HEK293 (cell line): ENCODE data around the gene NPHS2.

ENCODE experiments used
- GLIS2 ChIP-seq: fragments of 450-650 bp; formaldehyde crosslinking; IDR thresholded peaks from 2 replicates; pipeline ENCODE4 v1.5.1; 2016; ENCODE audit warnings: missing biosample characterization, missing genetic modification characterization
- MYNN ChIP-seq: fragments of 450-650 bp; formaldehyde crosslinking; IDR thresholded peaks from 2 replicates; pipeline ENCODE4 v1.5.1; 2016; ENCODE audit warnings: missing biosample characterization, missing genetic modification characterization, borderline replicate concordance
- RBAK ChIP-seq: fragments of 450-650 bp; formaldehyde crosslinking; IDR thresholded peaks from 2 replicates; pipeline ENCODE4 v1.5.1; 2016; ENCODE audit warnings: missing biosample characterization, missing genetic modification characterization
- ZBTB17 ChIP-seq: fragments of 450-650 bp; formaldehyde crosslinking; IDR thresholded peaks from 2 replicates; pipeline ENCODE4 v1.5.1; 2016; ENCODE audit warnings: missing biosample characterization, missing genetic modification characterization
- ZBTB21 ChIP-seq: fragments of 450-650 bp; formaldehyde crosslinking; IDR thresholded peaks from 2 replicates; pipeline ENCODE4 v1.5.1; 2017; ENCODE audit warnings: missing biosample characterization, missing genetic modification characterization
- ZBTB8A ChIP-seq: fragments of 450-650 bp; formaldehyde crosslinking; IDR thresholded peaks from 2 replicates; pipeline ENCODE4 v1.5.1; 2016; ENCODE audit warnings: missing biosample characterization, missing genetic modification characterization
- ZNF133 ChIP-seq: fragments of 450-650 bp; formaldehyde crosslinking; IDR thresholded peaks from 2 replicates; pipeline ENCODE4 v1.5.1; 2016; ENCODE audit warnings: missing biosample characterization, missing genetic modification characterization
- ZNF24 ChIP-seq: fragments of 450-650 bp; formaldehyde crosslinking; IDR thresholded peaks from 2 replicates; pipeline ENCODE4 v1.5.1; 2016; ENCODE audit warnings: missing biosample characterization, missing genetic modification characterization
- ZNF302 ChIP-seq: fragments of 450-650 bp; formaldehyde crosslinking; IDR thresholded peaks from 2 replicates; pipeline ENCODE4 v1.5.1; 2016; ENCODE audit warnings: missing biosample characterization, missing genetic modification characterization, low read depth
- ZNF423 ChIP-seq: fragments of 450-650 bp; formaldehyde crosslinking; IDR thresholded peaks from 2 replicates; pipeline ENCODE4 v1.5.1; 2016; ENCODE audit warnings: missing biosample characterization, missing genetic modification characterization
- ZNF433 ChIP-seq: fragments of 450-650 bp; formaldehyde crosslinking; IDR thresholded peaks from 2 replicates; pipeline ENCODE4 v1.5.1; 2016; ENCODE audit warnings: missing biosample characterization, missing genetic modification characterization, low read depth
- ZNF624 ChIP-seq: fragments of 450-650 bp; formaldehyde crosslinking; IDR thresholded peaks from 2 replicates; pipeline ENCODE4 v1.5.1; 2017; ENCODE audit warnings: missing biosample characterization, missing genetic modification characterization
- ZNF785 ChIP-seq: fragments of 450-650 bp; formaldehyde crosslinking; IDR thresholded peaks from 2 replicates; pipeline ENCODE4 v1.5.1; 2016; ENCODE audit warnings: missing biosample characterization, missing genetic modification characterization
- TF ChIP-seq, protein P1 (sequence below): fragments of 450-650 bp; formaldehyde crosslinking; IDR thresholded peaks from 2 replicates; pipeline ENCODE4 v1.5.1; 2016; ENCODE audit warnings: missing biosample characterization, missing genetic modification characterization
- TF ChIP-seq, protein P2 (sequence below): fragments of 450-650 bp; formaldehyde crosslinking; IDR thresholded peaks from 2 replicates; pipeline ENCODE4 v1.5.1; 2016; ENCODE audit warnings: missing biosample characterization, missing genetic modification characterization
- TF ChIP-seq, protein P3 (sequence below): fragments of 450-650 bp; formaldehyde crosslinking; IDR thresholded peaks from 2 replicates; pipeline ENCODE4 v1.5.1; 2016; ENCODE audit warnings: missing biosample characterization, missing genetic modification characterization
- TF ChIP-seq, protein P4 (sequence below): fragments of 450-650 bp; formaldehyde crosslinking; IDR thresholded peaks from 2 replicates; pipeline ENCODE4 v1.5.1; 2017; ENCODE audit warnings: missing biosample characterization, missing genetic modification characterization
- TF ChIP-seq, protein P5 (sequence below): fragments of 450-650 bp; formaldehyde crosslinking; IDR thresholded peaks from 2 replicates; pipeline ENCODE4 v1.5.1; 2016; ENCODE audit warnings: missing biosample characterization, missing genetic modification characterization
- TF ChIP-seq, protein P6 (sequence below): fragments of 450-650 bp; formaldehyde crosslinking; IDR thresholded peaks from 2 replicates; pipeline ENCODE4 v1.5.1; 2016; ENCODE audit warnings: missing biosample characterization, missing genetic modification characterization
- TF ChIP-seq, protein P7 (sequence below): fragments of 450-650 bp; formaldehyde crosslinking; IDR thresholded peaks from 2 replicates; pipeline ENCODE4 v1.5.1; 2016; ENCODE audit warnings: missing biosample characterization, missing genetic modification characterization
- TF ChIP-seq, protein P8 (sequence below): fragments of 450-650 bp; formaldehyde crosslinking; IDR thresholded peaks from 2 replicates; pipeline ENCODE4 v1.5.1; 2016; ENCODE audit warnings: missing biosample characterization, missing genetic modification characterization, low read depth

Gene NPHS2

DNA sequence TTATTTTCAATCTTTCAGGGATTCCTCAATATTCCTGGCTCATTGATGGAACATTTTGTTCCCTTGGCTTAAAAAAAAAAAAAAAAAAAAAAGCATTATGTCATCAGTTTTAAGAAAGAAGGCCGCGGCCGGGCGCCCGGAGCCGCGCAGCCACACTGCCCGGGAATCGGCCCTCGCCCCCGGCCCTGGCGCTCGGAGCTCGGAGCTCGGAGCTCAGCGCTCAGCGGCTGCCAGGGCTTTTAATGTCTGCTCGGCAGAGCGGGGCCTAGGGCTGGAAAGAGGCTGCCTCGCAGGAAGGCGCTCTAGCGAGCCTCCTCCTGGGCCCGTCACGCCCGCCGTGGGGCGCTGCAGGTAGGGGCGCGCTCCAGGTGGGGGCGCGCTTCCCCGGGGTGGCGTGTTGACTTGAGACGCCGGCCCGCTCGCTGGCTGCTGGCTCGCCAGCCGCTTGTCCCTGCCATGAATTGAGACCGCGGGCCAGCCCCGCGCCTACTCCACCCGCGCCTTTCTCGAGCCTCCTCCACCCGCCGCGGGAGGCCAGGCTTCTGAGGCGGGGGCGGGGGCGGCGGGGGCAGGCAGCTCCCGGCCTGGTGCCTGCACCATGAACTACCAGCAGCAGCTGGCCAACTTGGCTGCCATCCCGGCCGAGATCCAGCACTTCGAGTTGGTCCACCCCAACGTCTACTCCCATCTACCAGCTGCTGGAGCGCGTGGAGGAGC is 10.5 kb upstream of the NPHS2 start (continued):
- no peak for TF ChIP-seq MYNN (tag by site-specific recombination)
- no peak for TF ChIP-seq RBAK (tag by site-specific recombination)
- TF ChIP-seq, protein P1, sequence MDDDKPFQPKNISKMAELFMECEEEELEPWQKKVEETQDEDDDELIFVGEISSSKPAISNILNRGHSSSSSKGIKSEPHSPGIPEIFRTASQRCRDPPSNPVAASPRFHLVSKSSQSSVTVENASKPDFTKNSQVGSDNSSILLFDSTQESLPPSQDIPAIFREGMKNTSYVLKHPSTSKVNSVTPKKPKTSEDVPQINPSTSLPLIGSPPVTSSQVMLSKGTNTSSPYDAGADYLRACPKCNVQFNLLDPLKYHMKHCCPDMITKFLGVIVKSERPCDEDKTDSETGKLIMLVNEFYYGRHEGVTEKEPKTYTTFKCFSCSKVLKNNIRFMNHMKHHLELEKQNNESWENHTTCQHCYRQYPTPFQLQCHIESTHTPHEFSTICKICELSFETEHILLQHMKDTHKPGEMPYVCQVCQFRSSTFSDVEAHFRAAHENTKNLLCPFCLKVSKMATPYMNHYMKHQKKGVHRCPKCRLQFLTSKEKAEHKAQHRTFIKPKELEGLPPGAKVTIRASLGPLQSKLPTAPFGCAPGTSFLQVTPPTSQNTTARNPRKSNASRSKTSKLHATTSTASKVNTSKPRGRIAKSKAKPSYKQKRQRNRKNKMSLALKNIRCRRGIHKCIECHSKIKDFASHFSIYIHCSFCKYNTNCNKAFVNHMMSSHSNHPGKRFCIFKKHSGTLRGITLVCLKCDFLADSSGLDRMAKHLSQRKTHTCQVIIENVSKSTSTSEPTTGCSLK (tag by site-specific recombination) = no peak
- TF ChIP-seq ZNF302 = no peak
- no peak for TF ChIP-seq ZNF785 (tag by site-specific recombination)
- peak; percentile 99 for TF ChIP-seq ZBTB8A (tag by site-specific recombination)
- TF ChIP-seq ZNF423 (tag by site-specific recombination) = peak; percentile 70; the same call in 1 of the 2 replicates
- TF ChIP-seq, protein P2, sequence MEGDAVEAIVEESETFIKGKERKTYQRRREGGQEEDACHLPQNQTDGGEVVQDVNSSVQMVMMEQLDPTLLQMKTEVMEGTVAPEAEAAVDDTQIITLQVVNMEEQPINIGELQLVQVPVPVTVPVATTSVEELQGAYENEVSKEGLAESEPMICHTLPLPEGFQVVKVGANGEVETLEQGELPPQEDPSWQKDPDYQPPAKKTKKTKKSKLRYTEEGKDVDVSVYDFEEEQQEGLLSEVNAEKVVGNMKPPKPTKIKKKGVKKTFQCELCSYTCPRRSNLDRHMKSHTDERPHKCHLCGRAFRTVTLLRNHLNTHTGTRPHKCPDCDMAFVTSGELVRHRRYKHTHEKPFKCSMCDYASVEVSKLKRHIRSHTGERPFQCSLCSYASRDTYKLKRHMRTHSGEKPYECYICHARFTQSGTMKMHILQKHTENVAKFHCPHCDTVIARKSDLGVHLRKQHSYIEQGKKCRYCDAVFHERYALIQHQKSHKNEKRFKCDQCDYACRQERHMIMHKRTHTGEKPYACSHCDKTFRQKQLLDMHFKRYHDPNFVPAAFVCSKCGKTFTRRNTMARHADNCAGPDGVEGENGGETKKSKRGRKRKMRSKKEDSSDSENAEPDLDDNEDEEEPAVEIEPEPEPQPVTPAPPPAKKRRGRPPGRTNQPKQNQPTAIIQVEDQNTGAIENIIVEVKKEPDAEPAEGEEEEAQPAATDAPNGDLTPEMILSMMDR (tag by site-specific recombination) = peak; percentile 89
- TF ChIP-seq, protein P3, sequence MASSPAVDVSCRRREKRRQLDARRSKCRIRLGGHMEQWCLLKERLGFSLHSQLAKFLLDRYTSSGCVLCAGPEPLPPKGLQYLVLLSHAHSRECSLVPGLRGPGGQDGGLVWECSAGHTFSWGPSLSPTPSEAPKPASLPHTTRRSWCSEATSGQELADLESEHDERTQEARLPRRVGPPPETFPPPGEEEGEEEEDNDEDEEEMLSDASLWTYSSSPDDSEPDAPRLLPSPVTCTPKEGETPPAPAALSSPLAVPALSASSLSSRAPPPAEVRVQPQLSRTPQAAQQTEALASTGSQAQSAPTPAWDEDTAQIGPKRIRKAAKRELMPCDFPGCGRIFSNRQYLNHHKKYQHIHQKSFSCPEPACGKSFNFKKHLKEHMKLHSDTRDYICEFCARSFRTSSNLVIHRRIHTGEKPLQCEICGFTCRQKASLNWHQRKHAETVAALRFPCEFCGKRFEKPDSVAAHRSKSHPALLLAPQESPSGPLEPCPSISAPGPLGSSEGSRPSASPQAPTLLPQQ (tag by site-specific recombination) = 0 out of 2 replicates have a peak, but pooled peaks have one; percentile 65
- TF ChIP-seq ZNF433 = no peak
- TF ChIP-seq ZBTB21 (tag by site-specific recombination) = no peak
- no peak for TF ChIP-seq ZNF624 (tag by site-specific recombination)
- TF ChIP-seq ZBTB17 (tag by site-specific recombination) = peak; percentile 99
- TF ChIP-seq ZNF133 (tag by site-specific recombination) = no peak
- TF ChIP-seq, protein P4, sequence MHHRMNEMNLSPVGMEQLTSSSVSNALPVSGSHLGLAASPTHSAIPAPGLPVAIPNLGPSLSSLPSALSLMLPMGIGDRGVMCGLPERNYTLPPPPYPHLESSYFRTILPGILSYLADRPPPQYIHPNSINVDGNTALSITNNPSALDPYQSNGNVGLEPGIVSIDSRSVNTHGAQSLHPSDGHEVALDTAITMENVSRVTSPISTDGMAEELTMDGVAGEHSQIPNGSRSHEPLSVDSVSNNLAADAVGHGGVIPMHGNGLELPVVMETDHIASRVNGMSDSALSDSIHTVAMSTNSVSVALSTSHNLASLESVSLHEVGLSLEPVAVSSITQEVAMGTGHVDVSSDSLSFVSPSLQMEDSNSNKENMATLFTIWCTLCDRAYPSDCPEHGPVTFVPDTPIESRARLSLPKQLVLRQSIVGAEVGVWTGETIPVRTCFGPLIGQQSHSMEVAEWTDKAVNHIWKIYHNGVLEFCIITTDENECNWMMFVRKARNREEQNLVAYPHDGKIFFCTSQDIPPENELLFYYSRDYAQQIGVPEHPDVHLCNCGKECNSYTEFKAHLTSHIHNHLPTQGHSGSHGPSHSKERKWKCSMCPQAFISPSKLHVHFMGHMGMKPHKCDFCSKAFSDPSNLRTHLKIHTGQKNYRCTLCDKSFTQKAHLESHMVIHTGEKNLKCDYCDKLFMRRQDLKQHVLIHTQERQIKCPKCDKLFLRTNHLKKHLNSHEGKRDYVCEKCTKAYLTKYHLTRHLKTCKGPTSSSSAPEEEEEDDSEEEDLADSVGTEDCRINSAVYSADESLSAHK (tag by site-specific recombination) = no peak
- TF ChIP-seq, protein P5, sequence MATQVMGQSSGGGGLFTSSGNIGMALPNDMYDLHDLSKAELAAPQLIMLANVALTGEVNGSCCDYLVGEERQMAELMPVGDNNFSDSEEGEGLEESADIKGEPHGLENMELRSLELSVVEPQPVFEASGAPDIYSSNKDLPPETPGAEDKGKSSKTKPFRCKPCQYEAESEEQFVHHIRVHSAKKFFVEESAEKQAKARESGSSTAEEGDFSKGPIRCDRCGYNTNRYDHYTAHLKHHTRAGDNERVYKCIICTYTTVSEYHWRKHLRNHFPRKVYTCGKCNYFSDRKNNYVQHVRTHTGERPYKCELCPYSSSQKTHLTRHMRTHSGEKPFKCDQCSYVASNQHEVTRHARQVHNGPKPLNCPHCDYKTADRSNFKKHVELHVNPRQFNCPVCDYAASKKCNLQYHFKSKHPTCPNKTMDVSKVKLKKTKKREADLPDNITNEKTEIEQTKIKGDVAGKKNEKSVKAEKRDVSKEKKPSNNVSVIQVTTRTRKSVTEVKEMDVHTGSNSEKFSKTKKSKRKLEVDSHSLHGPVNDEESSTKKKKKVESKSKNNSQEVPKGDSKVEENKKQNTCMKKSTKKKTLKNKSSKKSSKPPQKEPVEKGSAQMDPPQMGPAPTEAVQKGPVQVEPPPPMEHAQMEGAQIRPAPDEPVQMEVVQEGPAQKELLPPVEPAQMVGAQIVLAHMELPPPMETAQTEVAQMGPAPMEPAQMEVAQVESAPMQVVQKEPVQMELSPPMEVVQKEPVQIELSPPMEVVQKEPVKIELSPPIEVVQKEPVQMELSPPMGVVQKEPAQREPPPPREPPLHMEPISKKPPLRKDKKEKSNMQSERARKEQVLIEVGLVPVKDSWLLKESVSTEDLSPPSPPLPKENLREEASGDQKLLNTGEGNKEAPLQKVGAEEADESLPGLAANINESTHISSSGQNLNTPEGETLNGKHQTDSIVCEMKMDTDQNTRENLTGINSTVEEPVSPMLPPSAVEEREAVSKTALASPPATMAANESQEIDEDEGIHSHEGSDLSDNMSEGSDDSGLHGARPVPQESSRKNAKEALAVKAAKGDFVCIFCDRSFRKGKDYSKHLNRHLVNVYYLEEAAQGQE (tag by site-specific recombination) = no peak
- peak; percentile 85 for TF ChIP-seq GLIS2 (tag by site-specific recombination)
- TF ChIP-seq, protein P6, sequence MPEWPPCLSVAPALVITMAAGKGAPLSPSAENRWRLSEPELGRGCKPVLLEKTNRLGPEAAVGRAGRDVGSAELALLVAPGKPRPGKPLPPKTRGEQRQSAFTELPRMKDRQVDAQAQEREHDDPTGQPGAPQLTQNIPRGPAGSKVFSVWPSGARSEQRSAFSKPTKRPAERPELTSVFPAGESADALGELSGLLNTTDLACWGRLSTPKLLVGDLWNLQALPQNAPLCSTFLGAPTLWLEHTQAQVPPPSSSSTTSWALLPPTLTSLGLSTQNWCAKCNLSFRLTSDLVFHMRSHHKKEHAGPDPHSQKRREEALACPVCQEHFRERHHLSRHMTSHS (tag by site-specific recombination) = no peak
- TF ChIP-seq, protein P7, sequence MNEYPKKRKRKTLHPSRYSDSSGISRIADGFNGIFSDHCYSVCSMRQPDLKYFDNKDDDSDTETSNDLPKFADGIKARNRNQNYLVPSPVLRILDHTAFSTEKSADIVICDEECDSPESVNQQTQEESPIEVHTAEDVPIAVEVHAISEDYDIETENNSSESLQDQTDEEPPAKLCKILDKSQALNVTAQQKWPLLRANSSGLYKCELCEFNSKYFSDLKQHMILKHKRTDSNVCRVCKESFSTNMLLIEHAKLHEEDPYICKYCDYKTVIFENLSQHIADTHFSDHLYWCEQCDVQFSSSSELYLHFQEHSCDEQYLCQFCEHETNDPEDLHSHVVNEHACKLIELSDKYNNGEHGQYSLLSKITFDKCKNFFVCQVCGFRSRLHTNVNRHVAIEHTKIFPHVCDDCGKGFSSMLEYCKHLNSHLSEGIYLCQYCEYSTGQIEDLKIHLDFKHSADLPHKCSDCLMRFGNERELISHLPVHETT (tag by site-specific recombination) = no peak
- no peak for TF ChIP-seq ZNF24 (tag by site-specific recombination)
- TF ChIP-seq, protein P8, sequence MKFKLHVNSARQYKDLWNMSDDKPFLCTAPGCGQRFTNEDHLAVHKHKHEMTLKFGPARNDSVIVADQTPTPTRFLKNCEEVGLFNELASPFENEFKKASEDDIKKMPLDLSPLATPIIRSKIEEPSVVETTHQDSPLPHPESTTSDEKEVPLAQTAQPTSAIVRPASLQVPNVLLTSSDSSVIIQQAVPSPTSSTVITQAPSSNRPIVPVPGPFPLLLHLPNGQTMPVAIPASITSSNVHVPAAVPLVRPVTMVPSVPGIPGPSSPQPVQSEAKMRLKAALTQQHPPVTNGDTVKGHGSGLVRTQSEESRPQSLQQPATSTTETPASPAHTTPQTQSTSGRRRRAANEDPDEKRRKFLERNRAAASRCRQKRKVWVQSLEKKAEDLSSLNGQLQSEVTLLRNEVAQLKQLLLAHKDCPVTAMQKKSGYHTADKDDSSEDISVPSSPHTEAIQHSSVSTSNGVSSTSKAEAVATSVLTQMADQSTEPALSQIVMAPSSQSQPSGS = peak; percentile 44; the same call in 1 of the 2 replicates
